NCI-H2107 (cell line): ENCODE results near the gene IGFBP5.

Source experiments
- DNase-seq: peaks from one replicate; lab custom pipeline; 2025; lab: John Stamatoyannopoulos, UW

IGFBP5 gene

GRCh38 chr2:216665242-216665641, 30.1 kb downstream of the IGFBP5 start:
- DNase-seq: peak; percentile 48

- DNase-seq: peak; percentile 17
Observed at GRCh38 chr2:216664593-216665034, 30.7 kb downstream of the IGFBP5 start.

GRCh38 chr2:216663846-216664245, 31.5 kb downstream of the IGFBP5 start:
- DNase-seq: no peak

GRCh38 chr2:216663106-216663505, 32.2 kb downstream of the IGFBP5 start:
- no peak for DNase-seq

- no peak for DNase-seq
Observed at GRCh38 chr2:216661639-216662375, 33.5 kb downstream of the IGFBP5 start.

GRCh38 chr2:216661051-216661450, 34.3 kb downstream of the IGFBP5 start:
- no peak for DNase-seq

GRCh38 chr2:216660496-216660895, 34.9 kb downstream of the IGFBP5 start:
- DNase-seq: no peak

GRCh38 chr2:216659276-216659675, 36.1 kb downstream of the IGFBP5 start:
- no peak for DNase-seq

- no peak for DNase-seq
Observed at GRCh38 chr2:216658757-216659156, 36.6 kb downstream of the IGFBP5 start.

- DNase-seq: no peak
Observed at GRCh38 chr2:216657980-216658379, 37.4 kb downstream of the IGFBP5 start.

- no peak for DNase-seq
Observed at GRCh38 chr2:216657086-216657855, 38.1 kb downstream of the IGFBP5 start.

GRCh38 chr2:216654528-216655052, 40.8 kb downstream of the IGFBP5 start:
- DNase-seq: no peak

GRCh38 chr2:216653931-216654365, 41.4 kb downstream of the IGFBP5 start:
- no peak for DNase-seq

- DNase-seq: no peak
Observed at GRCh38 chr2:216653093-216653799, 42.1 kb downstream of the IGFBP5 start.

- DNase-seq: no peak
Observed at GRCh38 chr2:216652566-216652965, 42.8 kb downstream of the IGFBP5 start.

- DNase-seq: no peak
Observed at GRCh38 chr2:216651351-216651881, 43.9 kb downstream of the IGFBP5 start.

GRCh38 chr2:216650626-216651257, 44.6 kb downstream of the IGFBP5 start:
- no peak for DNase-seq

GRCh38 chr2:216649574-216649973, 45.8 kb downstream of the IGFBP5 start:
- DNase-seq: no peak

GRCh38 chr2:216648105-216648504, 47.2 kb downstream of the IGFBP5 start:
- DNase-seq: no peak

- no peak for DNase-seq
Observed at GRCh38 chr2:216646116-216646515, 49.2 kb downstream of the IGFBP5 start.

GRCh38 chr2:216645636-216645950, 49.8 kb downstream of the IGFBP5 start:
- no peak for DNase-seq
